ENCODE measurements around the gene PSMD11. TPM values are rescaled to one million over a fixed set of nuclear protein-coding genes. Genes with fewer than 3 reads are reported as not detected.

Gene PSMD11
- total RNA-seq, 1 donor from 2014 or later: 129 TPM

DNA sequence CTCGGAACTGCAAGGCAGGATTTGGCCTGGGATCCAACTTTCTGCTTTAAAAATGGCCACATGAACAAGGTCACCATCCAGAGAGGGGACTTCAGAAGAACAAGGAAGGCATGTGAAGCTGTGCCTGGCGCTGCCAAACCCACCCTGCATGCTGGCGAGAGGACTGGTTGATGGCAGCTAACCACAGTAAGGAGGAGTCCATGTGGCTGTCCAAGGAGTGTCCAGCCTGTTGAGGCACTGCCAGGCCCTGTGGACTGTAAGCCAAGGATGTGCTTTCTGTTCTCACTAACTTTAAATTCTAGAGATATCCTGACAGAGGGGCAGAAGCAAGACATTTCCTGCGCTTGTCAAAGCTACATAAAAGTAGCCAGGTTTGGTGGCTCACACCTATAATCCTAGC lies 82.8 kb downstream of the PSMD11 start:
- TF ChIP-seq, protein P1, sequence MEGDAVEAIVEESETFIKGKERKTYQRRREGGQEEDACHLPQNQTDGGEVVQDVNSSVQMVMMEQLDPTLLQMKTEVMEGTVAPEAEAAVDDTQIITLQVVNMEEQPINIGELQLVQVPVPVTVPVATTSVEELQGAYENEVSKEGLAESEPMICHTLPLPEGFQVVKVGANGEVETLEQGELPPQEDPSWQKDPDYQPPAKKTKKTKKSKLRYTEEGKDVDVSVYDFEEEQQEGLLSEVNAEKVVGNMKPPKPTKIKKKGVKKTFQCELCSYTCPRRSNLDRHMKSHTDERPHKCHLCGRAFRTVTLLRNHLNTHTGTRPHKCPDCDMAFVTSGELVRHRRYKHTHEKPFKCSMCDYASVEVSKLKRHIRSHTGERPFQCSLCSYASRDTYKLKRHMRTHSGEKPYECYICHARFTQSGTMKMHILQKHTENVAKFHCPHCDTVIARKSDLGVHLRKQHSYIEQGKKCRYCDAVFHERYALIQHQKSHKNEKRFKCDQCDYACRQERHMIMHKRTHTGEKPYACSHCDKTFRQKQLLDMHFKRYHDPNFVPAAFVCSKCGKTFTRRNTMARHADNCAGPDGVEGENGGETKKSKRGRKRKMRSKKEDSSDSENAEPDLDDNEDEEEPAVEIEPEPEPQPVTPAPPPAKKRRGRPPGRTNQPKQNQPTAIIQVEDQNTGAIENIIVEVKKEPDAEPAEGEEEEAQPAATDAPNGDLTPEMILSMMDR (IDR thresholded peaks at IDR 0.05; ENCODE audit: insufficient read depth, low read depth, low read length): no peak
- no peak for TF ChIP-seq EZH2 (IDR thresholded peaks at IDR 0.05; ENCODE audit: insufficient read depth, low read length)
- Histone ChIP-seq H3K27me3 (ENCODE audit: insufficient read depth, low read length) (no peaks in the 10 kb centered on the region), H4K20me1 (ENCODE audit: insufficient read depth, low read length) (no peaks in the 10 kb centered on the region), H3K9me3 (ENCODE audit: insufficient read depth, low read depth, low read length) (no peaks in the 10 kb centered on the region), H3K27ac (ENCODE audit: low read depth, low read length) (no peak overlapping the region), H3K79me2 (ENCODE audit: insufficient read depth, low read length) (no peaks in the 10 kb centered on the region), H3K4me3 (ENCODE audit: insufficient read depth, low read depth, low read length) (no peak overlapping the region), H3K4me1 (ENCODE audit: insufficient read depth, low read length) (peaks cover 4% of the 10 kb centered on the region), H3K36me3 (ENCODE audit: insufficient read depth, low read length) (no peaks in the 10 kb centered on the region), H3K9ac (ENCODE audit: low read length) (no peak overlapping the region), H3K4me2 (ENCODE audit: low read length) (no peak overlapping the region), H2AFZ (ENCODE audit: low read depth, low read length) (no peak overlapping the region)
- H3K4me1 Mint-ChIP-seq (ENCODE audit: low read depth, unreplicated experiment): peaks cover 27% of the 10 kb centered on the region
- H3K27ac Mint-ChIP-seq (ENCODE audit: unreplicated experiment): no peak overlapping the region
- H3K27me3 Mint-ChIP-seq (ENCODE audit: low read depth, unreplicated experiment): peaks cover 4% of the 10 kb centered on the region
- DNase-seq (ENCODE audit: low read depth): no peak
- H3K36me3 Mint-ChIP-seq (ENCODE audit: low read depth, unreplicated experiment): peaks cover 1% of the 10 kb centered on the region
- H3K4me3 Mint-ChIP-seq (ENCODE audit: unreplicated experiment): no peak overlapping the region
- FAIRE-seq: no peak
- no peaks in the 10 kb centered on the region for H3K9me3 Mint-ChIP-seq (ENCODE audit: unreplicated experiment)

- Histone ChIP-seq H3K4me1 (ENCODE audit: insufficient read depth, low read length) (peaks cover 4% of the 10 kb centered on the region), H3K27ac (ENCODE audit: low read depth, low read length) (no peak overlapping the region), H4K20me1 (ENCODE audit: insufficient read depth, low read length) (no peaks in the 10 kb centered on the region), H3K4me3 (ENCODE audit: insufficient read depth, low read depth, low read length) (no peak overlapping the region), H3K27me3 (ENCODE audit: insufficient read depth, low read length) (no peaks in the 10 kb centered on the region), H3K9ac (ENCODE audit: low read length) (no peak overlapping the region), H3K4me2 (ENCODE audit: low read length) (no peak overlapping the region), H2AFZ (ENCODE audit: low read depth, low read length) (no peak overlapping the region), H3K9me3 (ENCODE audit: insufficient read depth, low read depth, low read length) (no peaks in the 10 kb centered on the region), H3K36me3 (ENCODE audit: insufficient read depth, low read length) (no peaks in the 10 kb centered on the region), H3K79me2 (ENCODE audit: insufficient read depth, low read length) (no peaks in the 10 kb centered on the region)
- Mint-ChIP-seq H3K27me3 (ENCODE audit: low read depth, unreplicated experiment) (peaks cover 4% of the 10 kb centered on the region), H3K4me3 (ENCODE audit: unreplicated experiment) (no peak overlapping the region), H3K4me1 (ENCODE audit: low read depth, unreplicated experiment) (peaks cover 27% of the 10 kb centered on the region), H3K36me3 (ENCODE audit: low read depth, unreplicated experiment) (peaks cover 1% of the 10 kb centered on the region), H3K9me3 (ENCODE audit: unreplicated experiment) (no peaks in the 10 kb centered on the region), H3K27ac (ENCODE audit: unreplicated experiment) (no peak overlapping the region)
- FAIRE-seq: no peak
- TF ChIP-seq, protein P1 (IDR thresholded peaks at IDR 0.05; ENCODE audit: insufficient read depth, low read depth, low read length): no peak
- TF ChIP-seq EZH2 (IDR thresholded peaks at IDR 0.05; ENCODE audit: insufficient read depth, low read length): no peak
- DNase-seq (ENCODE audit: low read depth): no peak
These were observed 84.5 kb downstream of the PSMD11 start for GRCh38 chr17:32528825-32529224.

GRCh38 chr17:32529604-32530003 lies 85.3 kb downstream of the PSMD11 start:
- no peak overlapping the region for H2AFZ ChIP-seq (ENCODE audit: low read depth, low read length)
- no peak overlapping the region for H3K27ac Mint-ChIP-seq (ENCODE audit: unreplicated experiment)
- no peak for FAIRE-seq

More at GRCh38 chr17:32529604-32530003, 85.3 kb downstream of the PSMD11 start:
- no peaks in the 10 kb centered on the region for H3K27me3 ChIP-seq (ENCODE audit: insufficient read depth, low read length)
- no peaks in the 10 kb centered on the region for H3K79me2 ChIP-seq (ENCODE audit: insufficient read depth, low read length)
- no peak for TF ChIP-seq EZH2 (IDR thresholded peaks at IDR 0.05; ENCODE audit: insufficient read depth, low read length)
- TF ChIP-seq, protein P1 (IDR thresholded peaks at IDR 0.05; ENCODE audit: insufficient read depth, low read depth, low read length): no peak
- Mint-ChIP-seq H3K4me1 (ENCODE audit: low read depth, unreplicated experiment) (peaks cover 24% of the 10 kb centered on the region), H3K27me3 (ENCODE audit: low read depth, unreplicated experiment) (peaks cover 4% of the 10 kb centered on the region), H3K4me3 (ENCODE audit: unreplicated experiment) (no peak overlapping the region), H3K36me3 (ENCODE audit: low read depth, unreplicated experiment) (peaks cover 1% of the 10 kb centered on the region), H3K9me3 (ENCODE audit: unreplicated experiment) (no peaks in the 10 kb centered on the region)
- H3K4me1 ChIP-seq (ENCODE audit: insufficient read depth, low read length): peaks cover 4% of the 10 kb centered on the region
- no peaks in the 10 kb centered on the region for H4K20me1 ChIP-seq (ENCODE audit: insufficient read depth, low read length)
- no peak overlapping the region for H3K27ac ChIP-seq (ENCODE audit: low read depth, low read length)
- H3K9ac ChIP-seq (ENCODE audit: low read length): no peak overlapping the region
- H3K36me3 ChIP-seq (ENCODE audit: insufficient read depth, low read length): no peaks in the 10 kb centered on the region
- H3K4me2 ChIP-seq (ENCODE audit: low read length): peak overlapping the region; percentile 19
- no peak for DNase-seq (ENCODE audit: low read depth)
- no peak overlapping the region for H3K4me3 ChIP-seq (ENCODE audit: insufficient read depth, low read depth, low read length)
- H3K9me3 ChIP-seq (ENCODE audit: insufficient read depth, low read depth, low read length): no peaks in the 10 kb centered on the region
